Endodermal cell (in vitro differentiated cells): ENCODE measurements around the gene CYP46A1. TPM values are rescaled to one million over a fixed set of nuclear protein-coding genes. Genes with fewer than 3 reads are reported as not detected.
A peak's percentile ranks its signal among the peaks of the same experiment; 100 is the strongest.

Experiments
- DNase-seq: peaks from one replicate; pipeline ENCODE4 v3.0.0-alpha.2; 2017
- H3K27ac ChIP-seq: 2 replicates; pipeline ENCODE4 v1.5.1; 2013; ENCODE audit warnings: mild to moderate bottlenecking, low read depth, low read length, moderate library complexity
- H3K27me3 ChIP-seq: 2 replicates; pipeline ENCODE4 v1.6.1; 2013; ENCODE audit warnings: mild to moderate bottlenecking, low read length, moderate library complexity; ENCODE audit not compliant: insufficient read depth, control insufficient read depth, poor library complexity, severe bottlenecking
- H3K36me3 ChIP-seq: 2 replicates; pipeline ENCODE4 v1.7.0; 2013; ENCODE audit warnings: mild to moderate bottlenecking, low read length, moderate library complexity; ENCODE audit not compliant: control insufficient read depth, insufficient read depth
- H3K4me1 ChIP-seq: one replicate; pipeline ENCODE4 v1.7.0; 2013; ENCODE audit warnings: low read length; ENCODE audit not compliant: control insufficient read depth, insufficient read depth
- H3K4me3 ChIP-seq: 2 replicates; pipeline ENCODE4 v1.5.1; 2013; ENCODE audit warnings: mild to moderate bottlenecking, low read length, moderate library complexity
- H3K9ac ChIP-seq: 2 replicates; pipeline ENCODE4 v1.6.1; 2013; ENCODE audit warnings: mild to moderate bottlenecking, low read length, moderate library complexity; ENCODE audit not compliant: poor library complexity, severe bottlenecking; ENCODE audit errors: extremely low read depth
- H3K9me3 ChIP-seq: 2 replicates; pipeline ENCODE4 v1.6.1; 2013; ENCODE audit warnings: mild to moderate bottlenecking, low read length, moderate library complexity; ENCODE audit not compliant: control insufficient read depth
- H3K27ac Mint-ChIP-seq: 2 replicates; pipeline ENCODE4 v1.8.0; 2020; ENCODE audit warnings: mixed read lengths
- H3K27me3 Mint-ChIP-seq: 2 replicates; pipeline ENCODE4 v1.8.0; 2021; ENCODE audit warnings: mild to moderate bottlenecking, mixed read lengths; ENCODE audit not compliant: insufficient read depth
- H3K36me3 Mint-ChIP-seq: 2 replicates; pipeline ENCODE4 v1.8.0; 2020; ENCODE audit warnings: low read depth, mixed read lengths
- H3K4me1 Mint-ChIP-seq: 2 replicates; pipeline ENCODE4 v1.8.0; 2020; ENCODE audit warnings: mixed read lengths
- H3K4me3 Mint-ChIP-seq: 2 replicates; pipeline ENCODE4 v1.8.0; 2020; ENCODE audit warnings: mild to moderate bottlenecking, moderate library complexity, mixed read lengths
- H3K9me3 Mint-ChIP-seq: 2 replicates; pipeline ENCODE4 v1.8.0; 2020; ENCODE audit warnings: mild to moderate bottlenecking, mixed read lengths
- WGBS, 2 experiments: methylation state at CpG; one replicate each; pipeline versions ENCODE4 v1.1.5 to v1.1.7; 2013; ENCODE audit warnings: missing lambda C conversion rate in 2 of 2, mixed read lengths in 1 of 2; ENCODE audit not compliant: insufficient coverage in 1 of 2, insufficient read length in 1 of 2; 5-methylcytosine and 5-hydroxymethylcytosine counted together
- total RNA-seq, 2 donors: library from RNA; stranded (reverse); fragmentation: NEBNext Ultra II Directional in 1 of 2; extraction: Animal tissue kit (Norgen Biotek cat#: 25700) in 1 of 2; gene quantifications; 2 replicates in 1 of 2; 3 replicates in 1 of 2; pipeline ENCODE4 v1.2.1, GENCODE V29; 2021
- TF ChIP-seq, protein P1 (sequence below): fragments of 200-600 bp; sonication (generic); conservative IDR thresholded peaks from 2 replicates; pipeline ENCODE4 v1.5.0; 2021; ENCODE audit warnings: antibody characterized with exemption, mild to moderate bottlenecking

CYP46A1 gene
- total RNA-seq, 2 donors from 2014 or later = 0.55 to 0.57 TPM

DNA sequence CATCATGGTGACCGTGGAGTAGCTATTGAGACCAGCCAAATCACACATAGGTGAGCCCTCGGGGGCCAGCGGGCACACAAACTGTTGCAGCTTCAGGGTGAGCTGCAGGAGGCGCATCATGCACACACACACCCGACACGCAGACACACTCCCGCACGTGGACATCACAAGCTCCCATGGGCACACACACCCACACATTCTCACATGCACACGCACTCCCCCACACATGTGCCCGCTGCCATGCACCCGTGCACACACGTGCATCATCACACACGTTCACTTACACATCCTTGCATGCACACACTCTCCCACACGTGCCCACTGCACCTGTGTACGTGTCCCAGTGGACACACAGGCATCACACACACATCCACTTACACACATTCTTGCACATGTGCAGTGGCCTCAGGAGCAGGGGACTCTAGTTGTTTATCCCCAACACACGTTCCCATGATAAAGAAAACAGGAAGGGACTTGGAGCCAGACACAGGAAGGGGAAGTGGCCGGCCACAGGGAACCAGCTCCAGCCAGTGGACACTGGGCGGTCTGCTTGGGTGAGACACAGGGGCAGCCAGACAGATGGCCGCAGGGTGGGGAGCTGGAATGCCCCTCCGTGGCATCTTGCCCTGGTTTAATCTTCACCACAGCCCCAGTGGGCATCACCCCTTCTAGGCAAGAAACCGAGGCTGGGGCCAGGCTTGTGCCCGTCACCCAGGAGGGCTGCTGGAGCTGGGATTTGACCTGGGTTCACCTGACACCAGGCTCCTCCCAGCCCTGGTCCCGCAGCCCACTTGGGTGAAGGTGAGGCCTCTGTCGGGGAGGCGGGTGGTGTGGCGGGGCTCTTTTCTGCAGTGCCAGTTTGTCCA, 49.7 kb downstream of the CYP46A1 start:
- Mint-ChIP-seq H3K4me3 (no peak overlapping the region), H3K27me3 (peaks cover 8% of the 10 kb centered on the region), H3K27ac (no peak overlapping the region), H3K9me3 (no peaks in the 10 kb centered on the region), H3K36me3 (no peaks in the 10 kb centered on the region), H3K4me1 (no peaks in the 10 kb centered on the region)
- Histone ChIP-seq H3K27ac (no peak overlapping the region), H3K36me3 (no peaks in the 10 kb centered on the region), H3K9me3 (no peaks in the 10 kb centered on the region), H3K4me1 (peaks cover 5% of the 10 kb centered on the region), H3K27me3 (no peaks in the 10 kb centered on the region), H3K4me3 (no peak overlapping the region), H3K9ac (no peak overlapping the region)
- TF ChIP-seq, protein P1, sequence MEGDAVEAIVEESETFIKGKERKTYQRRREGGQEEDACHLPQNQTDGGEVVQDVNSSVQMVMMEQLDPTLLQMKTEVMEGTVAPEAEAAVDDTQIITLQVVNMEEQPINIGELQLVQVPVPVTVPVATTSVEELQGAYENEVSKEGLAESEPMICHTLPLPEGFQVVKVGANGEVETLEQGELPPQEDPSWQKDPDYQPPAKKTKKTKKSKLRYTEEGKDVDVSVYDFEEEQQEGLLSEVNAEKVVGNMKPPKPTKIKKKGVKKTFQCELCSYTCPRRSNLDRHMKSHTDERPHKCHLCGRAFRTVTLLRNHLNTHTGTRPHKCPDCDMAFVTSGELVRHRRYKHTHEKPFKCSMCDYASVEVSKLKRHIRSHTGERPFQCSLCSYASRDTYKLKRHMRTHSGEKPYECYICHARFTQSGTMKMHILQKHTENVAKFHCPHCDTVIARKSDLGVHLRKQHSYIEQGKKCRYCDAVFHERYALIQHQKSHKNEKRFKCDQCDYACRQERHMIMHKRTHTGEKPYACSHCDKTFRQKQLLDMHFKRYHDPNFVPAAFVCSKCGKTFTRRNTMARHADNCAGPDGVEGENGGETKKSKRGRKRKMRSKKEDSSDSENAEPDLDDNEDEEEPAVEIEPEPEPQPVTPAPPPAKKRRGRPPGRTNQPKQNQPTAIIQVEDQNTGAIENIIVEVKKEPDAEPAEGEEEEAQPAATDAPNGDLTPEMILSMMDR = no peak
- DNase-seq = peak; percentile 41
- WGBS, 2 experiments = 92 to 95% methylated on average over 14 to 26 of the region's 26 CpGs

DNA sequence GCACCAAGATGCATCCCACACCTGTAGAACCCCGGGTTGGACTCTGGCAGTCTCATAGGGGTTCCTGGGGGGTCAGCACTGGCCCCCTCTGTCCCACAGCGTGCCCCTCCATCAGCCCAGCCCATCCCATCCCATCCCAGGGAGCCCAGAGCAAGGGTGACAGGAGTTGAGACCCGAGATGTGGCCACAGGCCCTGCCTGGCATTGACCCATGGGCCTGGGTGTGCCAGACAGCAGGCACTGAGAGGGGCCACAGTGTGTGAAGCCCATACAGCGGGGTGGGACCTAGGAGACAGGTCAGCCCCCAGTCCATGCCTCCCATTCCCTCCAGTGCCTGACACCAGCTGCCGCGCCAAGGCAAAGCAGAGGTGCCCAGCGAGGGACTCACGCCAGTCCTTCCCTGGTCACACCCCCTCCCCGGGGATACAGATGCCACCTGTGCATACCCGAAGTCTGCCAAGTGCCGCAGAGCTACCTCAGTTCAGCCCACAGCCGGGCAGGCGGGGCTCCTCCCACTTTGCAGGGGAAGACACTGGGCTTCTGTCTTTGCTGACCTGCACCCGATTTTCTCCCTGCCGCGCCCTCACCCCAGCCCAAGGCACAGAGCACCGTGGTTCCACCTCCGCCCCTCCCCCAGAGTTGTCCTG, 50.4 kb downstream of the CYP46A1 start:
- no peak overlapping the region for H3K27ac Mint-ChIP-seq

More for the DNA sequence above, 50.4 kb downstream of the CYP46A1 start:
- Histone ChIP-seq H3K27ac (no peak overlapping the region), H3K4me1 (peaks cover 5% of the 10 kb centered on the region), H3K9ac (no peak overlapping the region), H3K36me3 (no peaks in the 10 kb centered on the region), H3K9me3 (no peaks in the 10 kb centered on the region), H3K27me3 (no peaks in the 10 kb centered on the region), H3K4me3 (no peak overlapping the region)
- TF ChIP-seq, protein P1 = no peak
- H3K27me3 Mint-ChIP-seq = peaks cover 7% of the 10 kb centered on the region
- no peaks in the 10 kb centered on the region for H3K9me3 Mint-ChIP-seq
- H3K36me3 Mint-ChIP-seq = no peaks in the 10 kb centered on the region
- DNase-seq = peak; percentile 37
- H3K4me1 Mint-ChIP-seq = no peaks in the 10 kb centered on the region
- WGBS, 2 experiments = 84 to 86% methylated on average over 11 to 18 of the region's 18 CpGs
- H3K4me3 Mint-ChIP-seq = no peak overlapping the region
